B cell (primary cell): ENCODE data around the gene HIPK2. TPM values are rescaled to one million over a fixed set of nuclear protein-coding genes. Genes with fewer than 3 reads are reported as not detected.
A peak's percentile ranks its signal among the peaks of the same experiment; 100 is the strongest.

Experiments
- ATAC-seq: fragments of 200-7000 bp; cut with Tn5 transposase; one replicate; pipeline ENCODE4 v1.10.0; 2021; ENCODE audit warnings: low read depth, mild to moderate bottlenecking, moderate number of reproducible peaks, moderate library complexity
- CTCF ChIA-PET: fragments of 350-600 bp; sonication (Branson Sonifier 250); formaldehyde crosslinking; loops from one replicate; lab custom pipeline; 2021; ENCODE audit warnings: antibody characterized with exemption, inconsistent platforms; lab: Charles Lee
- POLR2A ChIA-PET: fragments of 350-600 bp; sonication (Branson Sonifier 250); formaldehyde crosslinking; loops from one replicate; lab custom pipeline; 2021; ENCODE audit warnings: antibody characterized with exemption; lab: Charles Lee
- DNase-seq: peaks from one replicate; pipeline ENCODE4 v3.0.0; 2013
- H2AFZ ChIP-seq: 2 replicates; pipeline ENCODE4 v1.6.1; 2012; ENCODE audit warnings: mild to moderate bottlenecking, low read depth, low read length; ENCODE audit not compliant: insufficient read depth, poor library complexity, severe bottlenecking
- H3K27ac ChIP-seq, 2 donors: 1 replicate in 1 of 2; 2 replicates in 1 of 2; pipeline ENCODE4 v1.5.1; 2012 to 2013; ENCODE audit warnings: low read length in 2 of 2, mild to moderate bottlenecking in 2 of 2, moderate library complexity in 1 of 2
- H3K27me3 ChIP-seq, 4 experiments: fragments of 200-600 bp in 1 of 4; sonication (generic) in 1 of 4; replicated peaks in 1 of 4; 1 replicate in 2 of 4; 2 replicates in 2 of 4; pipeline versions ENCODE4 v1.6.1 to v1.7.0; 2013 to 2016; ENCODE audit warnings: low read length in 3 of 4, mild to moderate bottlenecking in 2 of 4, mixed read lengths in 1 of 4, moderate library complexity in 1 of 4; ENCODE audit not compliant: insufficient read depth in 4 of 4, control insufficient read depth in 3 of 4; ENCODE audit errors: control extremely low read depth in 1 of 4
- H3K36me3 ChIP-seq, 2 experiments: replicated peaks in 1 of 2; 1 replicate in 1 of 2; 2 replicates in 1 of 2; pipeline versions ENCODE4 v1.6.1 to v1.7.1; 2013; ENCODE audit warnings: low read length in 1 of 2; ENCODE audit not compliant: insufficient read depth in 2 of 2, control insufficient read depth in 1 of 2; ENCODE audit errors: control extremely low read depth in 1 of 2, extremely low read depth in 1 of 2
- H3K4me1 ChIP-seq, 2 donors: fragments of 200-600 bp in 1 of 2; sonication (generic) in 1 of 2; 1 replicate in 1 of 2; 2 replicates in 1 of 2; pipeline versions ENCODE4 v1.5.1 to v1.6.1; 2013 to 2017; ENCODE audit warnings: low read length in 2 of 2; ENCODE audit not compliant: control insufficient read depth in 2 of 2, insufficient read depth in 2 of 2
- H3K4me2 ChIP-seq: replicated peaks from 2 replicates; pipeline ENCODE3; 2012; ENCODE audit warnings: mild to moderate bottlenecking, low read depth, low read length; ENCODE audit not compliant: poor library complexity, severe bottlenecking
- H3K4me3 ChIP-seq, 5 experiments: fragments of 200-600 bp in 1 of 5; sonication (generic) in 1 of 5; 1 replicate in 3 of 5; 2 replicates in 2 of 5; pipeline versions ENCODE4 v1.5.1 to v1.7.0; 2011 to 2016; ENCODE audit warnings: low read length in 4 of 5, mild to moderate bottlenecking in 4 of 5, low read depth in 2 of 5, control low read depth in 1 of 5, moderate library complexity in 1 of 5; ENCODE audit not compliant: insufficient read depth in 1 of 5; ENCODE audit errors: control extremely low read depth in 1 of 5, extremely low read depth in 1 of 5
- H3K79me2 ChIP-seq: fragments of 200-600 bp; sonication (generic); one replicate; pipeline ENCODE4 v1.6.0; 2016; ENCODE audit warnings: low read length; ENCODE audit not compliant: control insufficient read depth, insufficient read depth
- H3K9ac ChIP-seq: fragments of 200-600 bp; sonication (generic); 2 replicates; pipeline ENCODE4 v1.6.1; 2017; ENCODE audit warnings: mild to moderate bottlenecking, low read length, moderate library complexity
- H3K9me3 ChIP-seq, 3 donors: one replicate each; pipeline versions ENCODE4 v1.6.1 to v1.7.1; 2013; ENCODE audit warnings: low read length in 2 of 3; ENCODE audit not compliant: control insufficient read depth in 2 of 3, insufficient read depth in 1 of 3; ENCODE audit errors: control extremely low read depth in 1 of 3
- H4K20me1 ChIP-seq: 2 replicates; pipeline ENCODE4 v1.6.0; 2012; ENCODE audit warnings: mild to moderate bottlenecking, low read length; ENCODE audit not compliant: insufficient read depth, control insufficient read depth, poor library complexity, severe bottlenecking
- H3K27ac Mint-ChIP-seq: one replicate; pipeline ENCODE4 v1.8.0; 2021; ENCODE audit warnings: mixed read lengths
- H3K27me3 Mint-ChIP-seq: one replicate; pipeline ENCODE4 v1.8.0; 2021; ENCODE audit warnings: mixed read lengths
- H3K4me1 Mint-ChIP-seq: one replicate; pipeline ENCODE4 v1.8.0; 2021; ENCODE audit warnings: mixed read lengths
- H3K4me3 Mint-ChIP-seq: one replicate; pipeline ENCODE4 v1.8.0; 2021; ENCODE audit warnings: mixed read lengths
- H3K9me3 Mint-ChIP-seq: one replicate; pipeline ENCODE4 v1.8.0; 2022; ENCODE audit warnings: mixed read lengths; ENCODE audit not compliant: insufficient read depth
- CTCF ChIP-seq: fragments of 200-600 bp; IDR thresholded peaks from one replicate; pipeline ENCODE4 v1.8.0; 2022; ENCODE audit warnings: antibody characterized with exemption, mild to moderate bottlenecking
- EZH2 ChIP-seq: IDR thresholded peaks from 2 replicates; pipeline ENCODE4 v1.6.1; 2012; ENCODE audit warnings: borderline replicate concordance, low read depth, mild to moderate bottlenecking, moderate library complexity, low read length; ENCODE audit not compliant: insufficient read depth, poor library complexity, severe bottlenecking
- WGBS: methylation state at CpG from one replicate; pipeline ENCODE4 v1.1.5; 2013; ENCODE audit warnings: missing lambda C conversion rate; ENCODE audit not compliant: insufficient coverage; 5-methylcytosine and 5-hydroxymethylcytosine counted together
- intact Hi-C: fragments of 100-400 bp; cut with micrococcal nuclease; formaldehyde crosslinking; loops from one replicate; pipeline ENCODE4 v1.10.0; 2022
- polyA plus RNA-seq: library from polyadenylated mRNA; depleted of rRNA; stranded (reverse); fragments of >200 nt; gene quantifications from 2 replicates; pipeline ENCODE4 v1.2.3, GENCODE V29; 2012
- total RNA-seq, 2 donors: library from RNA; stranded (reverse); fragments of 120-200 nt in 1 of 2; gene quantifications; 1 replicate in 1 of 2; 2 replicates in 1 of 2; pipeline versions ENCODE4 v1.2.3 to v1.2.4, GENCODE V29; 2013 to 2022

The HIPK2 gene
- total and polyA plus RNA-seq, 2 donors (not counting 1 experiment from before 2014, with no cell fraction given) = 6.8 to 58.2 TPM

- Histone ChIP-seq H3K9me3 (no peaks in the 10 kb centered on the region), H3K9ac (no peak overlapping the region), H3K27me3 (no peaks in the 10 kb centered on the region), H3K27ac (no peak overlapping the region), H3K36me3 (no peaks in the 10 kb centered on the region), H4K20me1 (no peaks in the 10 kb centered on the region), H3K79me2 (no peaks in the 10 kb centered on the region), H3K4me1 (peaks cover 7 to 16% of the 10 kb centered on the region in 2 donors), H2AFZ (no peak overlapping the region), H3K4me3 (no peak overlapping the region), H3K4me2 (no peak overlapping the region)
- H3K27me3 Mint-ChIP-seq = no peaks in the 10 kb centered on the region
- H3K9me3 Mint-ChIP-seq = no peaks in the 10 kb centered on the region
- no peak overlapping the region for H3K27ac Mint-ChIP-seq
- CTCF ChIA-PET = interaction anchor here (1.0 to 1.9 kb wide), 3 partner anchors 11 to 28 kb away, joined by 3 to 9 read pairs (median 3); no protein-coding TSS in a partner anchor
- no peak overlapping the region for H3K4me3 Mint-ChIP-seq
- WGBS = 95% methylated on average over 7 of the region's 10 CpGs
- ATAC-seq (no peak), DNase-seq (no peak)
- intact Hi-C loops = no loop called here
- TF ChIP-seq CTCF = no peak
- no peak for TF ChIP-seq EZH2
- H3K4me1 Mint-ChIP-seq = peaks cover 28% of the 10 kb centered on the region
- POLR2A ChIA-PET = no interaction called here
Measured at GRCh38 chr7:139674341-139674740, 103.5 kb downstream of the HIPK2 start.

GRCh38 chr7:139673762-139674161 is 104.0 kb downstream of the HIPK2 start:
- 96% methylated on average over 4 of the region's 6 CpGs for WGBS
- H3K4me1 Mint-ChIP-seq = peaks cover 28% of the 10 kb centered on the region
- H3K4me3 Mint-ChIP-seq = no peak overlapping the region
- POLR2A ChIA-PET = no interaction called here
- ATAC-seq (no peak), DNase-seq (no peak)
- Histone ChIP-seq H3K27me3 (no peaks in the 10 kb centered on the region), H3K27ac (peak overlapping the region in 1 of 2 donors; percentile 15), H3K4me3 (no peak overlapping the region), H3K79me2 (no peaks in the 10 kb centered on the region), H2AFZ (no peak overlapping the region), H3K4me1 (peaks cover 7 to 16% of the 10 kb centered on the region in 2 donors), H3K36me3 (no peaks in the 10 kb centered on the region), H3K9ac (no peak overlapping the region), H3K4me2 (no peak overlapping the region), H4K20me1 (no peaks in the 10 kb centered on the region), H3K9me3 (no peaks in the 10 kb centered on the region)
- H3K27me3 Mint-ChIP-seq = no peaks in the 10 kb centered on the region
- CTCF ChIA-PET = interaction anchor here (1.0 to 1.9 kb wide), 3 partner anchors 11 to 28 kb away, joined by 3 to 9 read pairs (median 3); no protein-coding TSS in a partner anchor
- TF ChIP-seq CTCF (no peak), EZH2 (no peak)
- intact Hi-C loops = no loop called here
- H3K9me3 Mint-ChIP-seq = no peaks in the 10 kb centered on the region
- H3K27ac Mint-ChIP-seq = no peak overlapping the region
